HG02759 (cell line): ENCODE data around the gene ADAMTSL2.

ENCODE experiments used
- ATAC-seq: cut with Tn5 transposase; IDR thresholded peaks from one replicate; pipeline ENCODE4 v1.9.1; 2021; ENCODE audit warnings: mild to moderate bottlenecking, moderate library complexity; ENCODE audit not compliant: unreplicated experiment

Gene ADAMTSL2

DNA sequence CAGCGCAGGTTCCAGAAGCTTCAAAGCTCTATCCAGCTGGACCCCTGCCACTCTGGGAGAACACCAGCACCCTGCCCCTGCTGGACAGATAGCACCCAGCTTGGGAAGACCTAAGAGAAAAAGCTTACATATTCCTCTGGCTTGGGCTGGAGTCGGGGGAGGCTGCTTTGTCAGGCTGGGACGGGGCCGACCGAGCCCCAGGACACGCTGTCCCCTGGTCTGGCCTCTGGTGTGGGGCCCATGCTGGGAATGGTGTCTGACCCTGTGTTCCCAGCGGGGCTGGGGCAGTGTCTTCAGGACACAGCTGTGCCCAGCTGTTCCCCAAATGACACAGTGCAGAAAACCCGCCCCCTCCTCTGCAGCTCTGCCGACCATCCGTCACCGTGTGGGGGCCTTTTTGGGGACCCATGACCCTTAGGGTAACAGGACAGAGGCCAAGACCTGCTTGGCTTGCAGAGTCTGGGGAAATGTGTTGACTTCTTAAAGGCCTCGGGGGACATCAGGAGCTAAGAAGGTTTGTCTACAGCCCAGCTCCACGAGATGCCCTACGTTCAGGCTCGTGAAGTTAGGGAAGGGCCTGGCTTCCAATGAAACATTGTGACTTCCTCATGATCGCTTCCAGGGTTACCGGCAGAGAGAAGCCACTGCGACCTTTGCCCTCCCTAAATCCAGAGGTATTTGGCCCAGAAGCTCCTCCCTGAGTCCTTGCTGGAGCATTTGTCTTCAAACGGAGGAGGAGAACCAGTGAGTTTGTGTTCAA, 35.2 kb upstream of the ADAMTSL2 start:
- no peak for ATAC-seq

DNA sequence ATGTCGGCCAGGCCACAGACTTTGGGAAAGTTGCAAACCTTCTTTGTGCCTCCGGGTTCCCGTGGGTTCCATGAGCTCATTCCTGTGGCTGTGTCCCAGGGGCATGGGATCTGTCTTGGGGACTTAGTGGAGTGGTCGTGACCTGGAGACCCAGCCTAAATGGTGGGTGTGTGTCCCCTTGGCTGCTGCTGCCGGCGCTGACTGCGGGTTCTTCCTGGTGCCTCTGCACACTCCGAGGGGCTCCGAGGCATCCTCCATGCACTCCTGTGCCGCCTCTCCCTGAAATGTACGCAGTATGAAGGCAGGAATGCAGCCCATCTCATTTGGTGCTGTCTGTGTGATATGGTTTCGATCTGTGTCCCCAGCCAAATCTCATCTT, 34.6 kb upstream of the ADAMTSL2 start:
- ATAC-seq, result no peak

DNA sequence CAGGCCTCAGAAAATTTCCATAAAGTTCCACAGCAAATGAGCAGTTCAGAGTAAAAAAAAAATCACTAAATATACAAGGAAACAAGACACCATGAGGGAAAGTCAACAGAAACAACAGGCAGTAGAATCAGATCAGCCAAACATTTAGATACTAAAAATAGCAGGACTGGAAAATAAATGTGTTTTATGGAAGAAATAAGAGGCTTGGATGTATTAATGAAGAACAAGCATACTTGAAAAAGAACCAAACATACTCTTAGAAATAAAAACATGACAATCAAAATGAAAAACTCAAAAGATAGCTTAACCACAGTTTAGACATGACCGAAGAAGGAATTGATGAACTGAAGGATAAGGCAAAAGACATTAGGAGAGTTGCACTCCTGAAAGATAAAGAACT, 32.4 kb upstream of the ADAMTSL2 start:
- no peak for ATAC-seq

DNA sequence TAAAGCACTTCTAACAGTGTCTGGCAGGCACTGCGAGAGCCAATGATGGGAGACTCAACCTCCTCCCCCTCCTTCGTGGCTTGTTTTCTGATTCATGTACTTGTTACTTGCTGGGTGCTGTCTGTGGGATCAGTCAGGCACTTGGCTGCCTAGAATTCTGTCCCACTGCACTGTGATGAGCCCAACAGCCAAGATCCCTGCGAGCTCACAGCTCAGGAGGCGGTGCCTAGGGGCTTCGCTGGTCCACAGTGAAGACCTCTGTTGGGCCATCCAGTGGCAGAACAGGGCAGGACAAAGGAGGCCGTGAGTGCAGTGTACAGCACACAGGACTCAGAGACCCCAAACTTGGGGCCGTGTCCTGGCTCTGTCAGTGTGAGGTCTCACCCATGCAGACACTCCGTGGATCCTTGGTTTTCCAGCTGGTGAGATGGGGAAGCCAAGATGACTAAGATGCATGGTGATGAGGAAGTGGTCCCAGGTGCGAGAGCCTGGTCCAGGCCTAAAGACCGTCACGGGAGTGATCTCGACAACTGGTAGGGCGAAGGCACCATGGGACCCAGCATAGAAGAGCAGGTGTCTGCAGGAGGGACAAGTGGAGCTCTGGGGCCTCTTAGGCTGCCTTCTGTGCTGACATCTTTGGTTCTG, 29.2 kb upstream of the ADAMTSL2 start:
- ATAC-seq, result no peak

DNA sequence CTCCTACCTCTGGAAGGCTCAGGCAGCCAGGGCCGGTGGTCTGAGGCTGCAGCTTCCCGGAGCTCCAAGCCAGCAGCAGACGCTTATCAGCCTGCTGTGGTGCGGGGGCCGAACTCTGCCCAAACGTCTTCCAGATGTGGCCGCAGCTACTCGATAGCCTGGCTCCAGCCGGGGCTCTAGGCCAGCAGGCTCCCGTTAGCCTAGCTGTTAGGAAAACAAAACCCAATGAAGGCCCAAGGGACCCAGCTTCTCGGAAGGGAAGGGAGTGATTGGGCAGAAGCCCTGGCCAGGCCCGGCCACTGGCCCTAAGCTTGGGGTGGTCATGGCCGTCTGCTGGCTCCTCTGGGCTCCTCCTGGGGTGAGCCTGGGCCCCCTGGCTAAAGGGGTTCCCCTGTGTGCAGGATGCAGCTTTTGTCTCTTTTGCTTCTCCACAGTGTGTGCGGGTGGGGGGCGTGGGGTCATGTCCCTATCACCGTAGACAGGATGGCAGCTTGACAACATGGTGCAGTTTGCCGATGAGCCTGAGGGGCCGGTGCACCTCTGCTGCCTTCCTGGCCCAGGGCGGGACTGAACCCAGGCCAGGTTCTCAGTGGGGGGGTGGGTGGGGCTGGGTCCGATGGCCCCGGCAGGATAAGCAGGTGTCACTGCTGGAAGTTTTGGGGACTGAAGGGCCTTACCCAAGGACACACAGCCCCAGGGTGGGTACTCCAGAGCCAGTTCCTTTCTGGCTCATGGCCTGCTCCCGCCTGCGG, 28.4 kb upstream of the ADAMTSL2 start:
- no peak for ATAC-seq

DNA sequence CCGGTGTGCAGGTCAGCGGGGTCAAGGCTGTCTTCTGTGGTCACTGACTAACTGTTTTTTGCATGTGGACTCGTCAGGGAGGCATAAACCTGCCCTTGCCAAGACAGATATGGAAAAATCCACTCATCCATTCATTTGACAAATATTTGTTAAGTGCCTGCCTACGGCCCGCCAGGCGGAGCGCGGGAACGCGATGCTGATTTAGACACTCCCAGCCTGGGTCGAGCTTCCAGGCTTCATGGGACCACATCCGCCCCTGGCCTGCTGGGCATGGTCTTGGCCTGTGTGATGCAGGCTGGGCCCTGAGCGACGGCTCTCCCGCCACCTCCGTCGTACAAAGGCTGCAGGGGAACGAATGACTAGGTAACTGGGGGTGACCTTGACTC, 27.9 kb upstream of the ADAMTSL2 start:
- ATAC-seq, result no peak

DNA sequence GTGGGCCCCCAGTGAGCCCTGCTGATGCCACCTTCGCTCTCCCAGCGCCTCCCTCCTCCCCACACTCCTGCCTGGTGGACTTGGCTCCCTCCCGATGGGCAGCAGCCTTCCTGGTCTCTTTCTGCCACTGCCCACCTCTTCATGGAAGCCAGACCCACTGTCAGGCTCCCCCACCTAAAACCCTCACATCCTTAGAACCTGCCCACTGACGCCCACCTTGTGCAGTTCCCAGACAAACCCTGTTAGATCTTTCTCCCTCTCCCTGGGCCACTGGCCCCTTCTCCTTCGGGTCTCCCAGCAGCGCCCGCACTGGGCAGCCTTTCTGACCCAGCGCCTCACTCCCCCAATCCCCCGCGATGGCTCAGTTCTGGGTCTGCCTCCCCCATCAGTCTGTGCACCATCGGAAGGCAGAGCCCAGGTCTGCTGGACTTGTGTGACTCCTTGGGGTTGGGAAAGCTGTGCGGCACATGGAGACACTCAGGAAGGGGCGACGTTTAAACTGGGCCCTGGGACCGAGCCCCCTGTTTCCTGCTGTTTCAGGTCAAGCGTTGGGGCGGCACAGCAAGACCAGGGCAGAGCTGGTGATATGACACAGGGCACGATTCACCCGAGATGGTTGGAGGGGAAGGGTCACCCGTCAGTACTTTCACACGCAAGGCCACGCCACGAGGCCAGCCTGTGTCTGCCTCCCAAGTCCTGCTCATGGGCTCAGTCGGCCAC, 27.1 kb upstream of the ADAMTSL2 start:
- ATAC-seq, result no peak

DNA sequence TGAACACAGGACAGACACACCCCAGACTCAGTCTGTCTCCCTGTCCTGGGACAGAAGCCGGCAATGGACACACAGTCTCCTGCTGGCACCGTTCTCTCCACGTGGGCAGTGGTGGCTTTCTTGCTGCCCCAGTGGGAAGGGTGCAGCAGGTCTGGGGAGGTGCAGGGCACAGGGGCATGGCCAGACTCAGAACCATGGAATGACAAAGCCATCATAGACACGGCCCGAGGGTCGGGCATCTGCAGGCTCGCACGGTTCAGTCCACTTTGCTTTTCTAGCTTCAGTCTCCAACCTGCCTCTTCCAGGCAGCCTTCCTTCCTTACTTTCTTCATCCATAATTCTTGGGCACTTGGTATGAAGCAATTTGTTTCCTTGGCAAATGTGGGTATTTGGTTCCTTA, 26.5 kb upstream of the ADAMTSL2 start:
- no peak for ATAC-seq

DNA sequence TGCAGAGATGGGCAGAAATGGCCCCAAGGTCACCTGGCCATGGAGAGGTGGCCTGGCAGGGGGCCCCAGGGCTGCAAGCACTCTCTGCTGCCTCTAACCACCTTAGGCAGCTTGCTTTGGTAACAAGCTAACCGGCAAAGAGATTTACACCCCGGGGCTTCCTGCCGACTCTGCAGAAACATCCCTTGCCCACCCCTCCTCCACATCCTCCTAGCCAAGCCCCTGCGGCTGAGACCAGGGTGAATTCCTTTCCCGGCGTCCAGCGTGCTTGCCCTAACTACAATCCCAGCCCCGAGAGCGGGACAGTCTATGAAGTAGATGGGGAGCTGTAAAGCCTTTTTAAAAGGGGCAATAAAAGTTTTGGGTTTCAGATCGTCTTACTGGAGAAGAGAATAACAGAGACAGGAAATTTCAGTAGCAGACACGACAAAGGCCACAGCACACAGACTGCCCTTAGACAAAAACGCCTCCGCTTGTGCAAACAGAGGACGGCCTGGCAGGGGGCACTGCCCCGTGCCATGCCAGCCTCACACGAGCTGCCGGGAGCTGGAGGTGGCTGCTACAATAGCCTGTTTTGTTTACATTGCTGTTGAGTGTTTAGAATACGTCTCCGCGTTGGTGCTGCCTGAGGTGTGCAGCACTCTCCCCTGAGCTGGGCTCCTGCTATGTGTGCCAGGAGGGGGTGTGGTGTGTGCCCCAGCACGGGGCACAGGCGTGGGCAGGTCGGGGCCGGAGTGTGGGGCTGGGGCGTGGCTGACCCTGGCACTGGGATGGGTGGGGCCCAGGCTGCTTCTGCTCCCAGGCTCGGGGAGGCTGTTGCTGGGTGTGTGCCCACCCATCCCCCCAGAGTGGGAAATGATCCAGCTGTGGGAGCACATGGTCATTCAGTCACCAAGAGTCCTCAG, 25.1 kb upstream of the ADAMTSL2 start:
- ATAC-seq, result no peak

DNA sequence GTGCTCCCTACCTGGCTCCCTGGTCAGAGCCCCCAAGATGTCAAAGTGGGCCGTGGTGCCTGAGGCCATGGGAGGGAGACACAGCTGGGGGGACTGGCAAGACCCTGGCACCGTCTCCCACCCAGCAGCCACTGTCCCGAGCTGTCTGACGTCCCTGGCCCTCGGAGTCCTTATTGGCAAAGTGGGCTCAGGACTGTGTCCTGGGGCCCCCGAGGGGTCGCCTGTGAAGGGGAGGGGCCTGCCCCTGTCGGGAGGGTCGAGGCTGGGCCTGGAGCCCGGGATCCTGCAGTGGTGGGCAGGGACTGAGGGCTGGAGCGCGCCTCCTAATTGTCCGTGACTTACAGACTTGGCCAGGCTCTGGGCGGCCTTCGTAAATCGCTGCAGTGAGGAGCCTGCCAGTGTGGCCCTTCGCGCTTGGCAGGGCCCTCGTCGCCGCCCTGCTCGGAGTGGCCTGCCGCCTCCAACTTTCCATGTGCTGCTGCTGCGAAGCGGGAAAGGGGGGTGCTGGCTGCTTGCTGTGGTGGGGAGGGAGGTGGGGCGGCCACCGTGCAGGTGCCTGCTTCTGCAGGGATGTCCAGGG, 23.5 kb upstream of the ADAMTSL2 start:
- ATAC-seq, result no peak

DNA sequence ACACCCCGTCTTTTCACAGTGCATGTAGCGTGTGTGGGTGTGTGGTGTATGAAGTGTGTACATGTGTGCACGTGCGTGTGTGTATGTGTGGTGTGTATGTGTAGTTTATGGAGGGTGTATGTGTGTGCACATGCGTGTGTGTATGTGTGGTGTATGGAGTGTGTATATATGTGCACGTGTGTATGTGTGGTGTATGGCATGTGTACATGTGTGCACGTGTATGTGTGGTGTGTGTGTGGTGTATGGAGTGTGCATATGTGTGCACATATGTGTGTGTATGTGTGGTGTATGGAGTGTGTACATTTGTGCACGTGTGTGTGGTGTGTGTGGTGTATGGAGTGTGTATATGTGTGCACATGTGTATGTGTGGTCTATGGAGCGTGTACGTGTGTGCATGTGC, 22.9 kb upstream of the ADAMTSL2 start:
- no peak for ATAC-seq

DNA sequence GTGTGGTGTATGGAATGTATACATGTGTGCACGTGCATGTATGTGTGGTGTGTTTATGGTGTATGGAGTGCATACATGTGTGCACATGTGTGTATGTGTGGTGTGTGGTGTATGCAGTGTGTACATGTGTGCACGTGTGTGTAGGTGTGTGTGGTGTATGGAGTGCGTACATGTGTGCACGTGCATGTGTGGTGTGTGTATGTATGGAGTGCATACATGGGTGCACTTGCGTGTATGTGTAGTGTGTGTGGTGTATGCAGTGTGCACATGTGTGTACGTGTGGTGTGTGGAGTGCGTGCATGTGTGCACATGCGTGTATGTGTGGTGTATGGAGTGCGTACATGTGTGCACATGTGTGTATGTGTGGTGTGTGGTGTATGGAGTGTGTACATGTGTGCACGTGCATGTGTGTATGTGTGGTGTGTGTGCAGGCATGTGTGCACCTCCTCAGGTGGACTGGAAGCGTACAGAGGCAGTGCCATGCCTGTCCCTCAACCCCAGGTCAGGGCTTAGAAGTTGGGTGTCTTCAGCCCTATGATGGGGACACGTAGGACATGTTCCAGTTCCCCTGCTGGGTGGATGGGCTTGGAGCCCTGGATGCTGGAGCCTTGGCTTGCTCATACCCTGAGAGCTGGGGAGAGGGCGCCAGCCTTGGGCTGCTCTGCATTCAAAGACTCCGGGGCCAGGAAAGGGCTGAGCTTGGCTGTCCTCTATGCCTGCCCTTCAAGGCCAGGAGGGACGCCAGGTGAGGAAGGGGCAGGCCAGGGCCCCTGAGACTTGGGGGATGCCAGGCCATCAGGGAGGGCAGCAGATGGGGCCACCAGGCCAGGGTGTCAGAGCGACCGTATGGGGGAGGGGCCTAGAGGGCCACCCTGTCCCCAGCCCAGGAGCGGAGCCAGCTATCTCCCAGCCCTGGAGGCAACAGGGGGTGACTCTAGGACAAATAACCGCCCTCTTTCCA, 22.0 kb upstream of the ADAMTSL2 start:
- no peak for ATAC-seq

DNA sequence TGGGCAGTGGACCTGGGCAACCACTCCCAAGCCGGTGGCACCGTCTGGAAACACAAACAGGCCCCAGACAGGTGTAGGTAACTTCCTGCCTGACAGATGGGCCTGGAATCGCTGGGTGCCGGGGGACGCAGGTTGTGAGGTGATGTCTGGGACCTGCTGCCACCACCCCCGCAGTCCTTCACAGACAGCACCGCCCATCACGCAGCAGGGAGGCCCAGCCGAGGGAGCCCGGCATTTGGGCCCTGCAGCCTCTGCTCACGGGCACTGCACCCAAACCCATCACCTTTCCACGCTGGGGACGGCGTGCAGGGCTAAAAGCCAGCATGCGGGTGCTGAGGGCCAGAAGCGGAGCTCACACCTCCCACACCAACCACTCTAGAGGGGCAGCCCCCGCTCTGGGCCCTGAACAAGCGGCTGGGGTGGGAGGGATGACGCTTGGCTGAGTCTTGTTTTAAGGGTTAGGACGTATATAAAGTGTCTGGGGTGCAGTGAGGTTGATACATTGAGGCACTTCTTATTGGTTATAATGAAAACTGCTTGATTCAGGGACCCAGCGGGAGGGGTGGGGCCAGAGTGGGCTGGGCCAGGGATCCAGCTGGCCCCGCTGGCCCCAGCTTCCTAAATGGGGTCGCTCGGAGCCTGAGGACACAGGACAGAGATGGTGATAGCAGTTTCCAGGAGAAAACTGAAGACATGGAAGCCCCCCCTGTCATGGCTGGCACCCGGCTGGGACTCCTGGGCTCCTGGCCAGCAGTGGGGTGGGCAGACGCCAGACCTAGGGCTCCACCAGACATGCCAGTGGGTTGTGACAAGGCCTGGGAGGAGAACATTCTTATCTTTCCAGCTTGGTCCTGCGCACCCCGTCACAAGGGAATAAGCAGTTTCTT, 21.0 kb upstream of the ADAMTSL2 start:
- ATAC-seq, result no peak

DNA sequence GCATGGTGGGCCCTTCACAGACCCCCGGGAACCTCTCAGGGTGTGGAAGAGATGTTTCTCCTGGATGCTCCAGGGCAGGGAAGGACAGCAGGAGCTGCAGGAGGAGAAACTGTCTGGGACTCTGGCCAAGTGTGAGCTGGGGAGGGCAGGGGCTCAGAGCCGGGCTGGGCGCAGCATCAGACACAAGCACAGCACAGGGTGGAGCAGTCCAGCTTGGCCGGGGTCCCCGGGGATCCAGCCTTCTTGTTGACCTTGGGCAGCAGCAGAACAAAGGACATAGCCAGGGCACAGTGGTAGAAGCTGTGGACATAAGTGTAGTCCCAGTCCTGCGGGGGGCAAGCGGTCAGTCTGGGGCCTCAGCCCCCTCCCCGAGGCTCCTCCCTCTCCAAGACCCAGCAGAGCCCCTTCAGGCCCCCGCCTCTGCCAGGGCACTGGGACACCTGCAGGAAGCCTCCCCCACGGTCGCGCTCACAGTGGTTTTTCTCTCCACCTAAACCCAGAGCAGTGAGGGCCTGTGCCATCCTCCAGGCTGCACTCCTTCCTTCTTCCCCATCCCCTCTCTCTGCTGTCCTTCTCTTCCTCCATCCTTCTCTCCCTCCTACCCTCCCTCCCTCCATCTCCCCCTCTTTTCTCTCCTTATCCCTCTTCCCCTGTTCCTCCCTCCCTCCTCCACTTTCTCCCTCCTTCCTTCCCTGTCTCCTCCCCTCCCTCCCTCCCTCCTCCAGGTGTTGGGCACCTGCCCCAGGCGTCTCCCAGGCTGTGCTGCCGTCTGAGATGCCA, 19.9 kb upstream of the ADAMTSL2 start:
- ATAC-seq, result no peak

DNA sequence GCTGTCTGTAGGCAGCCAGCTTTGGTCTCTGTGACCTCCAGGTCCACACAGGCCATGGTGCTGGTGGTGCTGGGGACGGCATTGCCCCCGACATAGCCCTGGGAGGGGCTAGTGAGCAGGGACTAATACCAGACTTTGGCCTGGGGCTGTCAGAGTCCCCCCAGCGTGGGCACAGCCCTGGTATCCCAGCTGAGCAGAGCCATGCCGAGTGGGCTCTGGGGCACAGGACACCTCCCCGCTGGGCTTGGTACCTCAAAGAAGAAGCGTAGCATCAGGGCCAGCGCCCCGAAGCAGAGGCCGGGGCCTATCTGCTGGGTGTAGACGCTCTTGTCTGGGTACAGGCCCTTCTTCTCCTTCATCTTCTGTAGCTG, 19.3 kb upstream of the ADAMTSL2 start:
- ATAC-seq, result no peak

DNA sequence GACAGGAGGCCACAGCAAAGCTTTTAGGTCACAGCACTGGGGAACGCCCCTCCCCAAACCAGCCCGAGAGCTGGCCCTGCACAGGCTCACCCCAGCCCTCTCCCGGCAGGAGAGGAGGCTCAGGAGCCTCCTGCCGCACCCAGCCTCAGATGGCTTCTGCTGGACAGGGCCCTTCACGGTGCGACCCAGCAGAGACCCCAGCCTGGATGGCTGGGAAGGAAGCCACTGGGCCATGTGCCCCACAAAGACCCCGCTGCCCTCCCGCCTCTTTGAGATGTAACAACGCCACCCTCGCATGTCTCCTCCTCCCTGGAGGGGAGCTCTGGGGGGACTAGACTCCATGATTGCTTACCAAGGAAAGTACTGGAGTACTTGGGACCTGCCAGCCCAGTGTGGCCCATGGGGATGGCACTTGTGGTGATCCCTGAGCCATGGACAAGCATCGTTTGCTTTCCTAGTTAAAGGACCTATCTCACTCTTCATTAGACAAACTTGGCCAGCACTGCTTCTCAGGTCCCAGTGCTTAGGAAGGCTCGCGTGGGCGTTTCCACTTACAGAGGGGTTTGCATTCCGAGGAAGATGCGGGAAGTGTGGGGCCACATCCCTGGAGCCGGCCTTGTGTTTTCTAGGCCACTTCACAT, 18.8 kb upstream of the ADAMTSL2 start:
- no peak for ATAC-seq
